GM12878 (cell line): ENCODE data around the gene ABHD15. TPM values are rescaled to one million over a fixed set of nuclear protein-coding genes. Genes with fewer than 3 reads are reported as not detected.

ENCODE experiments used
- ATAC-seq: fragments of 200-7000 bp; cut with Tn5 transposase; 3 replicates; pipeline ENCODE4 v1.9.1; 2020; ENCODE audit warnings: mild to moderate bottlenecking, moderate library complexity
- BruUV-seq: library from RNA; stranded (reverse); fragments of 400-500 nt; replicated peaks from 2 replicates; lab custom pipeline; 2021; lab: Mats Ljungman, UMichigan
- CTCF ChIA-PET: fragments of 300-600 bp; sonication (Branson Sonifier 250); formaldehyde crosslinking; extraction: SDS; loops from one replicate; lab custom pipeline; 2021; ENCODE audit warnings: inconsistent platforms; lab: Yijun Ruan, JAX
- POLR2A ChIA-PET: fragments of 350-600 bp; formaldehyde crosslinking; extraction: SDS; loops from one replicate; lab custom pipeline; 2021; ENCODE audit warnings: inconsistent platforms; lab: Charles Lee
- RAD21 ChIA-PET: fragments of 300-600 bp; sonication (Branson Sonifier 250); formaldehyde crosslinking; loops from one replicate; lab custom pipeline; 2023; ENCODE audit warnings: antibody characterized with exemption; ENCODE audit not compliant: unreplicated experiment; lab: Charles Lee
- SMC1A ChIA-PET: fragments of 300-600 bp; sonication (Branson Sonifier 250); formaldehyde crosslinking; loops from one replicate; lab custom pipeline; 2023; ENCODE audit not compliant: unreplicated experiment, uncharacterized antibody; lab: Charles Lee
- DNase-seq: peaks from one replicate; pipeline ENCODE4 v3.0.0-alpha.2; 2011; ENCODE audit warnings: low read depth, low spot score
- FAIRE-seq: peaks from 3 replicates; lab custom pipeline; 2011; peaks lifted over from hg19 to GRCh38; lab: Jason Lieb, UNC
- H2AFZ ChIP-seq: 2 replicates; pipeline ENCODE4 v1.6.0; 2011; ENCODE audit warnings: low read depth, low read length, control low read depth; ENCODE audit not compliant: control insufficient read depth
- H3K27ac ChIP-seq: 2 replicates; pipeline ENCODE4 v1.5.1; 2011; ENCODE audit warnings: control low read depth; ENCODE audit not compliant: control insufficient read depth, insufficient read depth
- H3K27me3 ChIP-seq, 2 experiments: replicated peaks in 1 of 2; 2 replicates each; pipeline versions ENCODE4 v1.6.0 to v1.6.1; 2011; ENCODE audit warnings: low read length in 1 of 2; ENCODE audit not compliant: control insufficient read depth in 2 of 2, insufficient read depth in 2 of 2
- H3K36me3 ChIP-seq, 2 experiments: 2 replicates each; pipeline ENCODE4 v1.5.1; 2011; ENCODE audit warnings: low read length in 1 of 2; ENCODE audit not compliant: control insufficient read depth in 2 of 2, insufficient read depth in 2 of 2
- H3K4me1 ChIP-seq: 2 replicates; pipeline ENCODE4 v1.6.1; 2011; ENCODE audit warnings: mild to moderate bottlenecking, low read length, moderate library complexity, mixed read lengths; ENCODE audit not compliant: control insufficient read depth, insufficient read depth
- H3K4me2 ChIP-seq: 2 replicates; pipeline ENCODE4 v1.6.0; 2011; ENCODE audit warnings: control low read depth; ENCODE audit not compliant: control insufficient read depth, insufficient read depth
- H3K4me3 ChIP-seq: fragments of 200-600 bp; sonication (generic); 2 replicates; pipeline ENCODE4 v1.5.1; 2016
- H3K79me2 ChIP-seq: 2 replicates; pipeline ENCODE4 v1.6.0; 2011; ENCODE audit warnings: low read length; ENCODE audit not compliant: control insufficient read depth, insufficient read depth
- H3K9ac ChIP-seq: 2 replicates; pipeline ENCODE4 v1.8.0; 2011; ENCODE audit warnings: low read length, control low read depth, mixed read lengths; ENCODE audit not compliant: control insufficient read depth, insufficient read depth
- H3K9me3 ChIP-seq: replicated peaks from 3 replicates; pipeline ENCODE4 v1.5.1; 2011; ENCODE audit warnings: mild to moderate bottlenecking, low read length; ENCODE audit not compliant: control insufficient read depth, insufficient read depth
- H4K20me1 ChIP-seq: 2 replicates; pipeline ENCODE4 v1.6.0; 2011; ENCODE audit not compliant: control insufficient read depth, insufficient read depth
- FOS ChIP-seq: IDR thresholded peaks from 3 replicates; pipeline ENCODE4 v1.6.1; 2011; ENCODE audit warnings: borderline replicate concordance; ENCODE audit not compliant: insufficient read length; ENCODE audit errors: extremely low read depth
- NR2C1 ChIP-seq: fragments of 450-650 bp; IDR thresholded peaks from 2 replicates; pipeline ENCODE4 v1.6.1; 2017; ENCODE audit warnings: antibody characterized with exemption, mild to moderate bottlenecking, moderate library complexity
- NR2F1 ChIP-seq: fragments of 450-650 bp; conservative IDR thresholded peaks from 2 replicates; pipeline ENCODE4 v1.6.1; 2017; ENCODE audit warnings: mild to moderate bottlenecking
- WGBS: methylation state at CpG from one replicate; pipeline ENCODE4 v1.1.6; 2016; ENCODE audit warnings: low lambda C conversion rate; ENCODE audit not compliant: insufficient replicate concordance, insufficient coverage; ENCODE audit errors: missing lambda C conversion rate; 5-methylcytosine and 5-hydroxymethylcytosine counted together
- in situ Hi-C: fragments of 300-500 bp; cut with MboI; formaldehyde crosslinking; loops from 9 replicates; pipeline ENCODE4 v1.14.3; 2018; ENCODE audit warnings: mixed read lengths
- intact Hi-C: fragments of 100-400 bp; cut with micrococcal nuclease; formaldehyde crosslinking; loops from one replicate; pipeline ENCODE4 v1.14.2; 2022; ENCODE audit not compliant: unreplicated experiment
- polyA plus RNA-seq, 11 experiments: library from polyadenylated mRNA; depleted of rRNA in 4 of 11; unstranded in 6 of 11; stranded (reverse) in 5 of 11; fragments of >200 nt; fragmentation: Nextera tagmentation in 4 of 11; fragmentation: Illumina TruSeq in 1 of 11; extraction: Ambion mirVana in 4 of 11; extraction: Trizol in 1 of 11; gene quantifications; 1 replicate in 1 of 11; 2 replicates in 10 of 11; pipeline versions ENCODE4 v1.2.1 to v1.2.3, GENCODE V29; 2011 to 2016; ENCODE audit warnings: inconsistent platforms in 2 of 11, missing spikeins in 2 of 11, low read depth in 1 of 11
- total RNA-seq, 4 experiments: library from RNA; depleted of rRNA in 3 of 4; stranded (reverse); fragments of >200 nt in 3 of 4; fragmentation: Illumina TruSeq in 1 of 4; extraction: Trizol in 1 of 4; gene quantifications; 2 replicates each; pipeline versions ENCODE4 v1.2.1 to v1.2.3, GENCODE V29; 2013 to 2021
- TF ChIP-seq, protein P1 (sequence below): IDR thresholded peaks from 2 replicates; pipeline ENCODE4 v1.6.1; 2012; ENCODE audit warnings: mild to moderate bottlenecking, low read depth, low read length
- TF ChIP-seq, protein P2 (sequence below): fragments of 150-350 bp; IDR thresholded peaks from 2 replicates; pipeline ENCODE4 v1.6.1; 2014; ENCODE audit warnings: mild to moderate bottlenecking, low read depth, low read length
- TF ChIP-seq, protein P3 (sequence below): fragments of 450-650 bp; IDR thresholded peaks from 2 replicates; pipeline ENCODE4 v1.6.1; 2017; ENCODE audit warnings: borderline replicate concordance

ABHD15 gene
- total and polyA plus RNA-seq, 10 of the 15 experiments (the other 5 are each of a cell fraction or from before 2014, with no cell fraction given), result 2.1 to 9.2 (median 4.9) TPM

DNA sequence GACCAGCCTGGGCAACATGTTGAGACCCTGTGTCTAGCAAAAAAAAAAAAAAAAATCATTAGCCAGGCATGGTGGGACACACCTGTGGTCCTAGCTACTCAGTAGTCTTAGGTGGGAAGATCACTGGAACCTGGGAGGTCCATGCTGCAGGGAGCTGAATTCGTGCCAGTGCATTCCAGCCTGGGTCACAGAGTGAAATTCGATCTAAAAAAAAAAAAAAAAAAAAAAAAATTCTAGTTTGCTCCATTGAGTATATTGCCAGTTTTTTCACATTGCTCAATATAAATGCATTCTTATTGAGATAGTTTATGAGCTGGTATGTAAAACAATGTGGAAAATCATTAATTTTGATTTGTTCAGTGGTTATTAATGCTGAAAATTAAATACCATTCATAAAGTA, 52.0 kb downstream of the ABHD15 start (continued):
- TF ChIP-seq, protein P1, sequence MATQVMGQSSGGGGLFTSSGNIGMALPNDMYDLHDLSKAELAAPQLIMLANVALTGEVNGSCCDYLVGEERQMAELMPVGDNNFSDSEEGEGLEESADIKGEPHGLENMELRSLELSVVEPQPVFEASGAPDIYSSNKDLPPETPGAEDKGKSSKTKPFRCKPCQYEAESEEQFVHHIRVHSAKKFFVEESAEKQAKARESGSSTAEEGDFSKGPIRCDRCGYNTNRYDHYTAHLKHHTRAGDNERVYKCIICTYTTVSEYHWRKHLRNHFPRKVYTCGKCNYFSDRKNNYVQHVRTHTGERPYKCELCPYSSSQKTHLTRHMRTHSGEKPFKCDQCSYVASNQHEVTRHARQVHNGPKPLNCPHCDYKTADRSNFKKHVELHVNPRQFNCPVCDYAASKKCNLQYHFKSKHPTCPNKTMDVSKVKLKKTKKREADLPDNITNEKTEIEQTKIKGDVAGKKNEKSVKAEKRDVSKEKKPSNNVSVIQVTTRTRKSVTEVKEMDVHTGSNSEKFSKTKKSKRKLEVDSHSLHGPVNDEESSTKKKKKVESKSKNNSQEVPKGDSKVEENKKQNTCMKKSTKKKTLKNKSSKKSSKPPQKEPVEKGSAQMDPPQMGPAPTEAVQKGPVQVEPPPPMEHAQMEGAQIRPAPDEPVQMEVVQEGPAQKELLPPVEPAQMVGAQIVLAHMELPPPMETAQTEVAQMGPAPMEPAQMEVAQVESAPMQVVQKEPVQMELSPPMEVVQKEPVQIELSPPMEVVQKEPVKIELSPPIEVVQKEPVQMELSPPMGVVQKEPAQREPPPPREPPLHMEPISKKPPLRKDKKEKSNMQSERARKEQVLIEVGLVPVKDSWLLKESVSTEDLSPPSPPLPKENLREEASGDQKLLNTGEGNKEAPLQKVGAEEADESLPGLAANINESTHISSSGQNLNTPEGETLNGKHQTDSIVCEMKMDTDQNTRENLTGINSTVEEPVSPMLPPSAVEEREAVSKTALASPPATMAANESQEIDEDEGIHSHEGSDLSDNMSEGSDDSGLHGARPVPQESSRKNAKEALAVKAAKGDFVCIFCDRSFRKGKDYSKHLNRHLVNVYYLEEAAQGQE, result no peak
- TF ChIP-seq FOS, result no peak
- TF ChIP-seq, protein P2, sequence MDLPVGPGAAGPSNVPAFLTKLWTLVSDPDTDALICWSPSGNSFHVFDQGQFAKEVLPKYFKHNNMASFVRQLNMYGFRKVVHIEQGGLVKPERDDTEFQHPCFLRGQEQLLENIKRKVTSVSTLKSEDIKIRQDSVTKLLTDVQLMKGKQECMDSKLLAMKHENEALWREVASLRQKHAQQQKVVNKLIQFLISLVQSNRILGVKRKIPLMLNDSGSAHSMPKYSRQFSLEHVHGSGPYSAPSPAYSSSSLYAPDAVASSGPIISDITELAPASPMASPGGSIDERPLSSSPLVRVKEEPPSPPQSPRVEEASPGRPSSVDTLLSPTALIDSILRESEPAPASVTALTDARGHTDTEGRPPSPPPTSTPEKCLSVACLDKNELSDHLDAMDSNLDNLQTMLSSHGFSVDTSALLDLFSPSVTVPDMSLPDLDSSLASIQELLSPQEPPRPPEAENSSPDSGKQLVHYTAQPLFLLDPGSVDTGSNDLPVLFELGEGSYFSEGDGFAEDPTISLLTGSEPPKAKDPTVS, result no peak
- TF ChIP-seq, protein P3, sequence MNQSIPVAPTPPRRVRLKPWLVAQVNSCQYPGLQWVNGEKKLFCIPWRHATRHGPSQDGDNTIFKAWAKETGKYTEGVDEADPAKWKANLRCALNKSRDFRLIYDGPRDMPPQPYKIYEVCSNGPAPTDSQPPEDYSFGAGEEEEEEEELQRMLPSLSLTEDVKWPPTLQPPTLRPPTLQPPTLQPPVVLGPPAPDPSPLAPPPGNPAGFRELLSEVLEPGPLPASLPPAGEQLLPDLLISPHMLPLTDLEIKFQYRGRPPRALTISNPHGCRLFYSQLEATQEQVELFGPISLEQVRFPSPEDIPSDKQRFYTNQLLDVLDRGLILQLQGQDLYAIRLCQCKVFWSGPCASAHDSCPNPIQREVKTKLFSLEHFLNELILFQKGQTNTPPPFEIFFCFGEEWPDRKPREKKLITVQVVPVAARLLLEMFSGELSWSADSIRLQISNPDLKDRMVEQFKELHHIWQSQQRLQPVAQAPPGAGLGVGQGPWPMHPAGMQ, result no peak
- no peak for TF ChIP-seq NR2C1

DNA sequence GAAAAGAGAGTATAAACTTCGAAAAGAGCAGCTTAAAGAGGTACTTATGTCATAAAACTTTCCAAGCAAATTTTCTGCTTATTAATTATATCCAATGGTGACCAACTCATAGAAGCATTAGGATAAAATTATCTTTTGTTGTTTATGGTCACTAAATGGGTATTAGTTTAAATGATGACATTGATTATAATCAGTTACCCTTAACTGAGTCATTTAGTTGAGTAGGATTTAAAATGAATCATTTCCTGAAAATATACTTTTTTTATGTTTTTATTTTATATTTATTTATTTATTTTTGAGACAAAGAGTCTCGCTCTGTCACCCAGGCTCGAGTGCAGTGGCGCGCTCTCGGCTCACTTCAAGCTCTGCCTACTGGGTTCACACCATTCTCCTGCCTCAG, 55.9 kb downstream of the ABHD15 start:
- Histone ChIP-seq H3K9ac (no peak overlapping the region), H3K79me2 (no peaks in the 10 kb centered on the region), H3K4me2 (no peak overlapping the region), H3K9me3 (no peaks in the 10 kb centered on the region), H4K20me1 (no peaks in the 10 kb centered on the region), H3K4me1 (no peaks in the 10 kb centered on the region), H2AFZ (no peak overlapping the region), H3K4me3 (no peak overlapping the region), H3K27ac (no peak overlapping the region), H3K27me3 (no peaks in the 10 kb centered on the region), H3K36me3 (peaks cover 5 to 23% of the 10 kb centered on the region in 2 experiments)
- BruUV-seq, result no TSS peak
- DNase-seq (no peak), FAIRE-seq (no peak), ATAC-seq (no peak)
- RAD21 ChIA-PET, result no interaction called here
- intact Hi-C loops, result loop anchor here (10.0 kb wide), 1 partner anchor 116 kb away; the partner anchor contains the start of gene TAOK1
- in situ Hi-C loops, result no loop called here
- no peak for TF ChIP-seq NR2F1
- CTCF ChIA-PET, result interaction anchor here (0.9 kb wide), 1 partner anchor 141 kb away, joined by 3 read pairs; no protein-coding TSS in a partner anchor
- SMC1A ChIA-PET, result no interaction called here
- POLR2A ChIA-PET, result no interaction called here
- WGBS, result 98% methylated on average over 6 of the region's 6 CpGs

Other genes starting within 250 kb of the ABHD15 start
- 16.2 and 17.8 TPM in 2 replicates for gene TAOK1, start 176.7 kb downstream of the ABHD15 start, total RNA-seq (2014; rRNA removed)
- gene TAOK1, start 176.7 kb downstream of the ABHD15 start, total RNA-seq (2014; rRNA removed; fragmentation: Illumina TruSeq; extraction: Trizol), result 18.1 and 19.3 TPM in 2 replicates
- gene TAOK1, start 176.7 kb downstream of the ABHD15 start, total RNA-seq (2021), result 26.3 and 27.1 TPM in 2 replicates
- 18.6 and 27.6 TPM in 2 replicates for gene TAOK1, start 176.7 kb downstream of the ABHD15 start, polyA plus RNA-seq (2011; rRNA removed)
- 15.1 and 18.1 TPM in 2 replicates for gene TAOK1, start 176.7 kb downstream of the ABHD15 start, polyA plus RNA-seq (2014; fragmentation: Illumina TruSeq; extraction: Trizol)
- gene TAOK1, start 176.7 kb downstream of the ABHD15 start, polyA plus RNA-seq (2014; fragmentation: Nextera tagmentation; extraction: Ambion mirVana), result 1 to 10 TPM; 2.4 to 3.4 TPM
- 7.7 and 8.5 TPM in 2 replicates for gene TAOK1, start 176.7 kb downstream of the ABHD15 start, polyA plus RNA-seq (2014; rRNA removed)
- gene TAOK1, start 176.7 kb downstream of the ABHD15 start, polyA plus RNA-seq (2016; fragmentation: Nextera tagmentation; extraction: Ambion mirVana), result 1 to 10 TPM; 2.0 to 2.7 TPM
- 30.9 and 33.4 TPM in 2 replicates for gene TP53I13, start 1.7 kb upstream of the ABHD15 start, total RNA-seq (2014; rRNA removed)
- gene TP53I13, start 1.7 kb upstream of the ABHD15 start, total RNA-seq (2014; rRNA removed; fragmentation: Illumina TruSeq; extraction: Trizol), result 8.6 and 10.4 TPM in 2 replicates
- 38.5 and 40.1 TPM in 2 replicates for gene TP53I13, start 1.7 kb upstream of the ABHD15 start, total RNA-seq (2021)
- 5.5 and 8.8 TPM in 2 replicates for gene TP53I13, start 1.7 kb upstream of the ABHD15 start, polyA plus RNA-seq (2011; rRNA removed)
- 0.97 and 4.5 TPM in 2 replicates for gene TP53I13, start 1.7 kb upstream of the ABHD15 start, polyA plus RNA-seq (2014; fragmentation: Illumina TruSeq; extraction: Trizol)
- gene TP53I13, start 1.7 kb upstream of the ABHD15 start, polyA plus RNA-seq (2014; fragmentation: Nextera tagmentation; extraction: Ambion mirVana), result under 1 TPM in 1 of 2 experiments, not detected in 1; 0.31 TPM
- 45.1 and 54.2 TPM in 2 replicates for gene TP53I13, start 1.7 kb upstream of the ABHD15 start, polyA plus RNA-seq (2014; rRNA removed)
- 10 to 100 TPM; 19.5 to 22.9 TPM for gene TP53I13, start 1.7 kb upstream of the ABHD15 start, polyA plus RNA-seq (2016; fragmentation: Nextera tagmentation; extraction: Ambion mirVana)
- 24.2 and 30.6 TPM in 2 replicates for gene GIT1, start 22.6 kb upstream of the ABHD15 start, total RNA-seq (2014; rRNA removed)
- gene GIT1, start 22.6 kb upstream of the ABHD15 start, total RNA-seq (2014; rRNA removed; fragmentation: Illumina TruSeq; extraction: Trizol), result 15.4 and 16.1 TPM in 2 replicates
- 45.1 and 45.3 TPM in 2 replicates for gene GIT1, start 22.6 kb upstream of the ABHD15 start, total RNA-seq (2021)
- gene GIT1, start 22.6 kb upstream of the ABHD15 start, polyA plus RNA-seq (2011; rRNA removed), result 11.3 and 25.6 TPM in 2 replicates
- 20.0 and 32.4 TPM in 2 replicates for gene GIT1, start 22.6 kb upstream of the ABHD15 start, polyA plus RNA-seq (2014; fragmentation: Illumina TruSeq; extraction: Trizol)
- gene GIT1, start 22.6 kb upstream of the ABHD15 start, polyA plus RNA-seq (2014; fragmentation: Nextera tagmentation; extraction: Ambion mirVana), result under 1 TPM; 0.24 to 0.58 TPM
- gene GIT1, start 22.6 kb upstream of the ABHD15 start, polyA plus RNA-seq (2014; rRNA removed), result 33.7 and 34.2 TPM in 2 replicates
- 1 to 10 TPM; 4.4 to 4.9 TPM for gene GIT1, start 22.6 kb upstream of the ABHD15 start, polyA plus RNA-seq (2016; fragmentation: Nextera tagmentation; extraction: Ambion mirVana)
- gene ANKRD13B, start 26.1 kb upstream of the ABHD15 start, total RNA-seq (2014; rRNA removed), result 7.1 and 8.5 TPM in 2 replicates
- 2.5 and 2.9 TPM in 2 replicates for gene ANKRD13B, start 26.1 kb upstream of the ABHD15 start, total RNA-seq (2014; rRNA removed; fragmentation: Illumina TruSeq; extraction: Trizol)
- 14.0 and 15.0 TPM in 2 replicates for gene ANKRD13B, start 26.1 kb upstream of the ABHD15 start, total RNA-seq (2021)
- gene ANKRD13B, start 26.1 kb upstream of the ABHD15 start, polyA plus RNA-seq (2011; rRNA removed), result 1.3 and 3.0 TPM in 2 replicates
- gene ANKRD13B, start 26.1 kb upstream of the ABHD15 start, polyA plus RNA-seq (2014; fragmentation: Illumina TruSeq; extraction: Trizol), result 1.5 and 4.0 TPM in 2 replicates
- gene ANKRD13B, start 26.1 kb upstream of the ABHD15 start, polyA plus RNA-seq (2014; fragmentation: Nextera tagmentation; extraction: Ambion mirVana), result under 1 TPM; 0.18 to 0.53 TPM
- 14.9 and 15.9 TPM in 2 replicates for gene ANKRD13B, start 26.1 kb upstream of the ABHD15 start, polyA plus RNA-seq (2014; rRNA removed)
- 1 to 10 TPM; 1.6 to 2.1 TPM for gene ANKRD13B, start 26.1 kb upstream of the ABHD15 start, polyA plus RNA-seq (2016; fragmentation: Nextera tagmentation; extraction: Ambion mirVana)
- gene CORO6, start 55.9 kb upstream of the ABHD15 start, total RNA-seq (2014; rRNA removed), result 2.6 and 3.6 TPM in 2 replicates
- gene CORO6, start 55.9 kb upstream of the ABHD15 start, total RNA-seq (2014; rRNA removed; fragmentation: Illumina TruSeq; extraction: Trizol), result 0.63 and 0.69 TPM in 2 replicates
- 3.2 and 3.7 TPM in 2 replicates for gene CORO6, start 55.9 kb upstream of the ABHD15 start, total RNA-seq (2021)
- 0.69 and 0.87 TPM in 2 replicates for gene CORO6, start 55.9 kb upstream of the ABHD15 start, polyA plus RNA-seq (2011; rRNA removed)
- gene CORO6, start 55.9 kb upstream of the ABHD15 start, polyA plus RNA-seq (2014; fragmentation: Illumina TruSeq; extraction: Trizol), result 1.3 and 1.9 TPM in 2 replicates
- under 1 TPM in 1 of 2 experiments, not detected in 1; 0.26 TPM for gene CORO6, start 55.9 kb upstream of the ABHD15 start, polyA plus RNA-seq (2014; fragmentation: Nextera tagmentation; extraction: Ambion mirVana)
- gene CORO6, start 55.9 kb upstream of the ABHD15 start, polyA plus RNA-seq (2014; rRNA removed), result 5.0 and 5.4 TPM in 2 replicates
- 1 to 10 TPM; 1.7 to 3.3 TPM for gene CORO6, start 55.9 kb upstream of the ABHD15 start, polyA plus RNA-seq (2016; fragmentation: Nextera tagmentation; extraction: Ambion mirVana)